Right lobe of liver (tissue), 4 donors: Measurements from ENCODE around the gene LRP3.
A peak's percentile ranks its signal among the peaks of the same experiment; 100 is the strongest.

Experiments used
- CTCF ChIP-seq, 4 donors: fragments of 200-600 bp in 3 of 4; fragments of 450-650 bp in 1 of 4; IDR thresholded peaks; one replicate each; pipeline versions ENCODE4 v1.5.1 to v1.8.0; 2016 to 2022; ENCODE audit warnings: antibody characterized with exemption in 4 of 4, mild to moderate bottlenecking in 2 of 4
- POLR2A ChIP-seq: fragments of 450-650 bp; IDR thresholded peaks from one replicate; pipeline ENCODE4 v1.6.1; 2017; ENCODE audit warnings: antibody characterized with exemption, mild to moderate bottlenecking
- donor health status: DM: no; HTN: no; CAD: no.
- donor health status: DM: no; HTN: no; CAD: no.
- donor health status: DM: no; HTN: yes; CAD: no.

- TF ChIP-seq CTCF (IDR thresholded peaks at IDR 0.05) (peak; percentile 72 to 94 (median 90)), POLR2A (no peak)
Observed at GRCh38 chr19:33241530-33242101, 47.5 kb downstream of the LRP3 start.
